CD14-positive monocyte (primary cell): ENCODE data around the gene CCDC74A. TPM values are rescaled to one million over a fixed set of nuclear protein-coding genes. Genes with fewer than 3 reads are reported as not detected.
"Not testable (repeated sequence)": the region's sequence is repeated elsewhere in the genome, so short reads cannot be mapped to it uniquely, and the experiment has no call there.

Experiments used
- DNase-seq, 3 donors: peaks; one replicate each; pipeline ENCODE4 v3.0.0-alpha.2; 2011 to 2022
- H2AFZ ChIP-seq: 2 replicates; pipeline ENCODE4 v1.6.0; 2012; ENCODE audit warnings: mild to moderate bottlenecking, low read depth, low read length, inconsistent platforms; ENCODE audit not compliant: insufficient read depth, poor library complexity, severe bottlenecking
- H3K27ac ChIP-seq, 2 donors: 1 replicate in 1 of 2; 2 replicates in 1 of 2; pipeline ENCODE4 v1.5.1; 2012 to 2013; ENCODE audit warnings: low read length in 2 of 2, control low read depth in 1 of 2, inconsistent platforms in 1 of 2, low read depth in 1 of 2, mild to moderate bottlenecking in 1 of 2
- H3K27me3 ChIP-seq, 2 donors: one replicate each; pipeline versions ENCODE4 v1.6.0 to v1.6.1; 2011 to 2013; ENCODE audit warnings: low read length in 2 of 2; ENCODE audit not compliant: control insufficient read depth in 2 of 2, insufficient read depth in 2 of 2
- H3K36me3 ChIP-seq, 2 donors: replicated peaks in 1 of 2; 1 replicate in 1 of 2; 2 replicates in 1 of 2; pipeline versions ENCODE4 v1.5.1 to v1.6.1; 2012 to 2013; ENCODE audit warnings: low read length in 2 of 2, control low read depth in 1 of 2, inconsistent platforms in 1 of 2, mild to moderate bottlenecking in 1 of 2; ENCODE audit not compliant: insufficient read depth in 2 of 2, control insufficient read depth in 1 of 2
- H3K4me1 ChIP-seq, 2 donors: 1 replicate in 1 of 2; 2 replicates in 1 of 2; pipeline versions ENCODE4 v1.5.1 to v1.6.1; 2012 to 2013; ENCODE audit warnings: low read length in 2 of 2, control low read depth in 1 of 2, inconsistent platforms in 1 of 2, mild to moderate bottlenecking in 1 of 2, moderate library complexity in 1 of 2; ENCODE audit not compliant: insufficient read depth in 2 of 2, control insufficient read depth in 1 of 2
- H3K4me2 ChIP-seq: replicated peaks from 2 replicates; pipeline ENCODE3; 2012; ENCODE audit warnings: low read length, moderate library complexity, mild to moderate bottlenecking; ENCODE audit not compliant: poor library complexity, severe bottlenecking; ENCODE audit errors: extremely low read depth
- H3K4me3 ChIP-seq, 3 experiments: fragments of 200-600 bp in 1 of 3; sonication (generic) in 1 of 3; replicated peaks in 1 of 3; 1 replicate in 2 of 3; 2 replicates in 1 of 3; pipeline ENCODE4 v1.5.1; 2011 to 2013; ENCODE audit warnings: low read length in 3 of 3, mild to moderate bottlenecking in 3 of 3, control low read depth in 2 of 3, low read depth in 2 of 3, inconsistent platforms in 1 of 3, moderate library complexity in 1 of 3
- H3K79me2 ChIP-seq: 2 replicates; pipeline ENCODE4 v1.6.0; 2012; ENCODE audit warnings: mild to moderate bottlenecking, control low read depth, inconsistent platforms, low read length, moderate library complexity; ENCODE audit not compliant: insufficient read depth
- H3K9ac ChIP-seq: 2 replicates; pipeline ENCODE4 v1.6.0; 2017; ENCODE audit warnings: low read length, mild to moderate bottlenecking; ENCODE audit not compliant: insufficient read depth, poor library complexity, severe bottlenecking
- H3K9me3 ChIP-seq, 2 donors: replicated peaks in 1 of 2; 1 replicate in 1 of 2; 2 replicates in 1 of 2; pipeline versions ENCODE4 v1.5.1 to v1.6.1; 2012 to 2013; ENCODE audit warnings: low read length in 2 of 2, control low read depth in 1 of 2; ENCODE audit not compliant: control insufficient read depth in 1 of 2, insufficient read depth in 1 of 2
- H4K20me1 ChIP-seq: 2 replicates; pipeline ENCODE4 v1.6.0; 2012; ENCODE audit warnings: mild to moderate bottlenecking, low read length, control low read depth, moderate library complexity; ENCODE audit not compliant: insufficient read depth
- H3K27ac Mint-ChIP-seq, 7 donors: one replicate each; pipeline ENCODE4 v1.8.0; 2020; ENCODE audit warnings: mild to moderate bottlenecking in 7 of 7, mixed read lengths in 7 of 7, moderate library complexity in 6 of 7, inconsistent platforms in 2 of 7
- H3K27me3 Mint-ChIP-seq, 3 donors: one replicate each; pipeline ENCODE4 v1.8.0; 2021 to 2022; ENCODE audit warnings: low read depth in 3 of 3, mild to moderate bottlenecking in 3 of 3, mixed read lengths in 3 of 3, moderate library complexity in 3 of 3, inconsistent platforms in 1 of 3
- H3K36me3 Mint-ChIP-seq, 2 donors: one replicate each; pipeline ENCODE4 v1.8.0; 2020; ENCODE audit warnings: mixed read lengths in 2 of 2, inconsistent platforms in 1 of 2, mild to moderate bottlenecking in 1 of 2
- H3K4me1 Mint-ChIP-seq: one replicate; pipeline ENCODE4 v1.8.0; 2020; ENCODE audit warnings: mild to moderate bottlenecking, mixed read lengths
- H3K4me3 Mint-ChIP-seq, 2 donors: one replicate each; pipeline ENCODE4 v1.8.0; 2020; ENCODE audit warnings: mild to moderate bottlenecking in 2 of 2, mixed read lengths in 2 of 2, moderate library complexity in 1 of 2
- H3K9me3 Mint-ChIP-seq, 7 donors: one replicate each; pipeline ENCODE4 v1.8.0; 2020 to 2022; ENCODE audit warnings: mixed read lengths in 7 of 7, mild to moderate bottlenecking in 6 of 7, moderate library complexity in 6 of 7, inconsistent platforms in 2 of 7
- WGBS: methylation state at CpG from one replicate; pipeline ENCODE4 v1.1.5; 2013; ENCODE audit warnings: missing lambda C conversion rate; ENCODE audit not compliant: insufficient coverage; 5-methylcytosine and 5-hydroxymethylcytosine counted together
- intact Hi-C, 2 donors: fragments of 100-400 bp; cut with micrococcal nuclease; formaldehyde crosslinking; loops; one replicate each; pipeline versions ENCODE4 v1.15.0 to v1.15.1; 2023
- polyA minus RNA-seq: library from RNA; depleted of rRNA, polyadenylated mRNA; stranded (reverse); fragments of >200 nt; gene quantifications from 2 replicates; pipeline ENCODE4 v1.2.3, GENCODE V29; 2012
- polyA plus RNA-seq, 3 donors: library from polyadenylated mRNA; depleted of rRNA in 1 of 3; unstranded in 2 of 3; stranded (reverse) in 1 of 3; fragments of 300-500 nt in 2 of 3; fragments of >200 nt in 1 of 3; fragmentation: Illumina TruSeq in 2 of 3; gene quantifications; 1 replicate in 2 of 3; 2 replicates in 1 of 3; pipeline ENCODE4 v1.2.3, GENCODE V29; 2012 to 2021
- total RNA-seq, 12 experiments: library from RNA in 1 of 12; stranded (reverse) in 1 of 12; fragments of 120-200 nt in 1 of 12; gene quantifications; one replicate each; pipeline ENCODE4 v1.2.4 and lab custom pipeline; 2013 to 2026; ENCODE audit warnings: mixed read lengths in 6 of 12, inconsistent platforms in 1 of 12

The CCDC74A gene
- total RNA-seq (2013) = 0.10 TPM
- polyA plus RNA-seq = not detected
- polyA minus RNA-seq = not detected in 2 replicates
- 0 to 1.9 (median 0.07) reads per million in 11 experiments for total RNA-seq (lab: John Stamatoyannopoulos, UW)

- Mint-ChIP-seq H3K27me3 (peaks cover 22 to 46% (median 24%) of the 10 kb centered on the region in 3 donors), H3K27ac (peak within 1 kb of the TSS in 1 of 7 donors; percentile 46), H3K4me3 (peak within 1 kb of the TSS; percentile 75 to 93), H3K4me1 (peaks cover 14% of the 10 kb centered on the region)
- H3K4me1 ChIP-seq = peaks cover 7 to 10% of the 10 kb centered on the region in 2 donors
- intact Hi-C loops, H3K36me3 ChIP-seq, H3K9me3 Mint-ChIP-seq, H4K20me1 ChIP-seq, H3K9ac ChIP-seq, H3K79me2 ChIP-seq, H3K27ac ChIP-seq, H3K9me3 ChIP-seq, H3K36me3 Mint-ChIP-seq: not testable (repeated sequence)
- peak within 1 kb of the TSS; percentile 44 for H3K4me2 ChIP-seq
- H3K4me3 ChIP-seq = peak within 1 kb of the TSS in 1 of 3 experiments; percentile 51
- 66% methylated on average over 15 of the region's 47 CpGs for WGBS
- H3K27me3 ChIP-seq = peaks cover 0 to 17% of the 10 kb centered on the region in 2 donors
- H2AFZ ChIP-seq = peak within 1 kb of the TSS; percentile 73
- DNase-seq = peak; percentile 36 to 60 (median 44)
Observed at GRCh38 chr2:131527131-131528001, at the start of gene CCDC74A. Gene CCDC74A (plus strand): TSS chr2:131527888. CDS start chr2:131527971, 83 bp downstream.

DNA sequence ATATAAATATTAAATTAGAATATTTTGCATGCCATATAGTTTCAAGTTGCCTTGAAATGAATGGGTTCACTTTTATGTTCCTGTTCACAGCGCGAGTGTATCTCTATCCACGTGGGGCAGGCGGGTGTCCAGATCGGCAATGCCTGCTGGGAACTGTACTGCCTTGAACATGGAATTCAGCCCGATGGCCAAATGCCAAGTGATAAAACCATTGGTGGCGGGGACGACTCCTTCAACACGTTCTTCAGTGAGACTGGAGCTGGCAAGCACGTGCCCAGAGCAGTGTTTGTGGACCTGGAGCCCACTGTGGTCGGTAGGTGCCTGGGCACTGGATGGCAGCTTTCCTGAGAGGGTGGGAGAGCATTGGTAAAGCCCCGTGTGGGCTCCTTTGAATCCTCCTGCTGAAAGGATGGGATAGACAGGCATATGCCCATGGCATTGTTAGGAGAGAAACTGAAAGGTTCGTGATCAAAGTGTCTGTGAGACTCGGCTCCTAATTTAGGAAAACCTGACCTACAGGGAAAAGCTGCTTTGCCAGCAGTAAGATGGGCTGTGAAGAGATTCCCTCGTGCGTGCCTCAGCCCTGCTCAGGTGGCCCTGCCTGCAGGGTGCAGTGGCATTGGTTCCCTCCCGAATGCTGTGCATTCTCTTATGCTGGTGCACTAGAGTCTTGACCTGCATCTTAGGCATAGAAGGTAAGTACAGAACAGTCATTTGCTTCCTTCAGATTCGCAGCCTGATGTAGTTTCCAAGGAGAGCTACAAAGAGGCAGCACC lies 49.4 kb upstream of the CCDC74A start:
- H3K79me2 ChIP-seq, H3K4me1 ChIP-seq, H3K4me3 ChIP-seq, H3K27me3 ChIP-seq, intact Hi-C loops, H3K4me3 Mint-ChIP-seq, H4K20me1 ChIP-seq, H3K27me3 Mint-ChIP-seq, H3K36me3 ChIP-seq, H3K9ac ChIP-seq, H3K4me1 Mint-ChIP-seq, DNase-seq, H3K27ac ChIP-seq, H3K4me2 ChIP-seq, H3K27ac Mint-ChIP-seq, H2AFZ ChIP-seq: not testable (repeated sequence)
- Mint-ChIP-seq H3K9me3 (peaks cover 6 to 19% (median 12%) of the 10 kb centered on the region in 7 donors), H3K36me3 (peaks cover 4 to 17% of the 10 kb centered on the region in 2 donors)
- 100% methylated on average over 4 of the region's 18 CpGs for WGBS
- peaks cover 0 to 15% of the 10 kb centered on the region in 2 donors for H3K9me3 ChIP-seq

DNA sequence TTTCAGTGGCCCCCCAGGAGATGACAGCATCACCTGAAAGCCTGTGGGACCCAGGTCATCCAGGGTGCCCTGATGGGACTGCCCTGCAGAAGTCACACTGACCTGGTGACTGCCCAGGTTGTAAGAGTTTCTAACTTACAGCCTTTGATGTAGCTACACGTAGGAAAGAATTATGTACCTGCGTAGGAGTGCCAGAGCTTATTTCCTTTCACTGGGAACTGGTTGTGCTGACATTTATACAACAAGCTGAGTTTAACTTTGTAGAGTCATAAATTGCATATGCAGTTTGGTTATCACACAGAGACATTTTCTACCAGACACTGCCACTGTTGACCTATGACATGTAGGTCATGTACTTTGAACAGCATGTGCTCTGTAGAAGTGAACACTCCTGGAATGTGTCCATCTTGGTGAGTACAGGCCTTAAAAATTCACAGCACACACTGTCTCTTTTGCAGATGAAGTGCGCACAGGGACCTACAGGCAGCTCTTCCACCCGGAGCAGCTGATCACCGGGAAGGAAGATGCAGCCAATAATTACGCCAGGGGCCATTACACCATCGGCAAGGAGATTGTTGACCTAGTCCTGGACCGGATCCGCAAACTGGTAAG lies 48.7 kb upstream of the CCDC74A start:
- H3K79me2 ChIP-seq, H3K4me3 ChIP-seq, intact Hi-C loops, H3K27me3 ChIP-seq, H4K20me1 ChIP-seq, H3K27ac Mint-ChIP-seq, H2AFZ ChIP-seq, H3K4me1 ChIP-seq, H3K4me1 Mint-ChIP-seq, H3K4me2 ChIP-seq, H3K4me3 Mint-ChIP-seq, DNase-seq, H3K27me3 Mint-ChIP-seq, H3K27ac ChIP-seq, H3K36me3 ChIP-seq, H3K9ac ChIP-seq: not testable (repeated sequence)
- Mint-ChIP-seq H3K36me3 (peaks cover 5 to 24% of the 10 kb centered on the region in 2 donors), H3K9me3 (peaks cover 6 to 19% (median 12%) of the 10 kb centered on the region in 7 donors)
- WGBS = 94% methylated on average over 6 of the region's 9 CpGs
- peaks cover 0 to 15% of the 10 kb centered on the region in 2 donors for H3K9me3 ChIP-seq

GRCh38 chr2:131480351-131480750 lies 47.3 kb upstream of the CCDC74A start:
- H3K9me3 Mint-ChIP-seq = peaks cover 3 to 17% (median 12%) of the 10 kb centered on the region in 7 donors
- H3K4me3 ChIP-seq, H3K36me3 ChIP-seq, H2AFZ ChIP-seq, intact Hi-C loops, H3K27me3 ChIP-seq, H3K4me1 Mint-ChIP-seq, H3K27ac ChIP-seq, H3K4me1 ChIP-seq, H3K79me2 ChIP-seq, DNase-seq, H3K4me2 ChIP-seq, H4K20me1 ChIP-seq, H3K9ac ChIP-seq, H3K4me3 Mint-ChIP-seq, H3K27me3 Mint-ChIP-seq: not testable (repeated sequence)
- H3K36me3 Mint-ChIP-seq = peaks cover 5 to 24% of the 10 kb centered on the region in 2 donors
- H3K9me3 ChIP-seq = peaks cover 0 to 15% of the 10 kb centered on the region in 2 donors
- peak overlapping the region in 1 of 7 donors; percentile 60 for H3K27ac Mint-ChIP-seq
- WGBS = 100% methylated on average over 7 of the region's 20 CpGs
